ENCODE measurements around the gene ECT2L.

DNA sequence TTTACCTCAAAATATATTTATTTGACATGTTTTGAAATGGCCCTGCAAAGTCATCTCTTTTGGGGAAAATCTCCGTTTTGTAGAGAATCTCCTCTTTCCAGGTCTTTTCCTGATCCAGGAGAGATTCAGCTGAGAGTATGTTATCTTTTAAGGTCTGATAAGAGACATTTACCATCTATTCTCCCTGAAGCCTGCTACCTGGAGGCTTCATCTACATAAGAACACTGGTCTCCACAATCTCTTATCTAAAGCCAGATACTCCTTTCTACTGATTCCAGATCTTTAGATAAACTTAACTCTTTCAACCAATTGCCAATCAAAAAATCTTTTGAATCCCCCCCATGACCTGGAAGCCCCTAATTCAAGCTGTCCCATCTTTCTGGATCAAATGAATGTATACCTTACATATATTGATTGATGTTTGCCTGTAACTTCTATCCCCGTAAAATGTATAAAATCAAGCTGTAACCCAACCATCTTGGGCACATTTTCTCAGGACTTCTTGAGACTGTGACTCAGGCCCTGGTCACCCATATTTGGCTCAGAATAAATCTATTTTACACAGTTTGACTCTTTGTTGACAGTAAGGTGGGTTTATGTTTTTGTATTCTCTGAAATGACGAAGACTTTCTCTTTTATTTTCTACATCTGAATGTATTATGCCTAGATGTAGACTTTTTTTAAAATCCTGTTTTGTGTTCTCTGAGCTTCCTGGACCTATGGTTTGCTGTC is 95.5 kb downstream of the ECT2L start:
- TF ChIP-seq, protein P1, sequence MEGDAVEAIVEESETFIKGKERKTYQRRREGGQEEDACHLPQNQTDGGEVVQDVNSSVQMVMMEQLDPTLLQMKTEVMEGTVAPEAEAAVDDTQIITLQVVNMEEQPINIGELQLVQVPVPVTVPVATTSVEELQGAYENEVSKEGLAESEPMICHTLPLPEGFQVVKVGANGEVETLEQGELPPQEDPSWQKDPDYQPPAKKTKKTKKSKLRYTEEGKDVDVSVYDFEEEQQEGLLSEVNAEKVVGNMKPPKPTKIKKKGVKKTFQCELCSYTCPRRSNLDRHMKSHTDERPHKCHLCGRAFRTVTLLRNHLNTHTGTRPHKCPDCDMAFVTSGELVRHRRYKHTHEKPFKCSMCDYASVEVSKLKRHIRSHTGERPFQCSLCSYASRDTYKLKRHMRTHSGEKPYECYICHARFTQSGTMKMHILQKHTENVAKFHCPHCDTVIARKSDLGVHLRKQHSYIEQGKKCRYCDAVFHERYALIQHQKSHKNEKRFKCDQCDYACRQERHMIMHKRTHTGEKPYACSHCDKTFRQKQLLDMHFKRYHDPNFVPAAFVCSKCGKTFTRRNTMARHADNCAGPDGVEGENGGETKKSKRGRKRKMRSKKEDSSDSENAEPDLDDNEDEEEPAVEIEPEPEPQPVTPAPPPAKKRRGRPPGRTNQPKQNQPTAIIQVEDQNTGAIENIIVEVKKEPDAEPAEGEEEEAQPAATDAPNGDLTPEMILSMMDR (conservative IDR thresholded peaks at IDR 0.05; ENCODE audit: low read depth in 2 of 2) = no peak
- TF ChIP-seq POLR2AphosphoS5 (IDR thresholded peaks at IDR 0.05; ENCODE audit: low read depth) = no peak
- no peak for TF ChIP-seq EZH2 (IDR thresholded peaks at IDR 0.05; ENCODE audit: low read depth, unreplicated experiment)
- no peak for TF ChIP-seq CREB1 (CRISPR knock-in tag; IDR thresholded peaks at IDR 0.05; ENCODE audit: low read depth)
- TF ChIP-seq, protein P2, sequence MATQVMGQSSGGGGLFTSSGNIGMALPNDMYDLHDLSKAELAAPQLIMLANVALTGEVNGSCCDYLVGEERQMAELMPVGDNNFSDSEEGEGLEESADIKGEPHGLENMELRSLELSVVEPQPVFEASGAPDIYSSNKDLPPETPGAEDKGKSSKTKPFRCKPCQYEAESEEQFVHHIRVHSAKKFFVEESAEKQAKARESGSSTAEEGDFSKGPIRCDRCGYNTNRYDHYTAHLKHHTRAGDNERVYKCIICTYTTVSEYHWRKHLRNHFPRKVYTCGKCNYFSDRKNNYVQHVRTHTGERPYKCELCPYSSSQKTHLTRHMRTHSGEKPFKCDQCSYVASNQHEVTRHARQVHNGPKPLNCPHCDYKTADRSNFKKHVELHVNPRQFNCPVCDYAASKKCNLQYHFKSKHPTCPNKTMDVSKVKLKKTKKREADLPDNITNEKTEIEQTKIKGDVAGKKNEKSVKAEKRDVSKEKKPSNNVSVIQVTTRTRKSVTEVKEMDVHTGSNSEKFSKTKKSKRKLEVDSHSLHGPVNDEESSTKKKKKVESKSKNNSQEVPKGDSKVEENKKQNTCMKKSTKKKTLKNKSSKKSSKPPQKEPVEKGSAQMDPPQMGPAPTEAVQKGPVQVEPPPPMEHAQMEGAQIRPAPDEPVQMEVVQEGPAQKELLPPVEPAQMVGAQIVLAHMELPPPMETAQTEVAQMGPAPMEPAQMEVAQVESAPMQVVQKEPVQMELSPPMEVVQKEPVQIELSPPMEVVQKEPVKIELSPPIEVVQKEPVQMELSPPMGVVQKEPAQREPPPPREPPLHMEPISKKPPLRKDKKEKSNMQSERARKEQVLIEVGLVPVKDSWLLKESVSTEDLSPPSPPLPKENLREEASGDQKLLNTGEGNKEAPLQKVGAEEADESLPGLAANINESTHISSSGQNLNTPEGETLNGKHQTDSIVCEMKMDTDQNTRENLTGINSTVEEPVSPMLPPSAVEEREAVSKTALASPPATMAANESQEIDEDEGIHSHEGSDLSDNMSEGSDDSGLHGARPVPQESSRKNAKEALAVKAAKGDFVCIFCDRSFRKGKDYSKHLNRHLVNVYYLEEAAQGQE (IDR thresholded peaks at IDR 0.05; ENCODE audit: unreplicated experiment) = no peak
- TF ChIP-seq EZH2phosphoT487 (IDR thresholded peaks at IDR 0.05; ENCODE audit: unreplicated experiment) = no peak
- TF ChIP-seq ZNF114 (CRISPR knock-in tag; IDR thresholded peaks at IDR 0.05) = no peak
